ENCODE measurements around the gene CSTPP1. TPM values are rescaled to one million over a fixed set of nuclear protein-coding genes. Genes with fewer than 3 reads are reported as not detected.

The CSTPP1 gene
- total and polyA plus RNA-seq, 2 of the 8 experiments (the other 6 are each of a cell fraction or from before 2014, with no cell fraction given) = 24.2 to 28.7 TPM

DNA sequence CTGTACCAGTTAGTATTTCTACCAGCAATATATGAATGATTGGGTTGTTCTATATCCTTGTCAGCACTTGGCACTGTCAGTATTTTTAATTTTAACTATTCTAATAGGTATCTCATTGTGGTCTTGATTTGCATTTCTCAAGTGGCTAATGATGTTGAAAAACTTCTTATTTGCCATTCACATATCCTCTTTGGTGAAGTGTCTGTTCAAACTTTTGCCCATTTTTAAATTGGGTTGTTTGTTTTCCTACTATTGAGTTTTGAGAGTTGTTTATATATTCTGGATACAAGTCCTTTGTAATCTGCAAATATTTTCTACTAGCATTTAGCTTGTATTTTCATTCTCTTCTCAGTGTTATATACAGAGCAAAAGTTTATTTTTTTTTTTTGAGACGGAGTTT lies 82.1 kb downstream of the CSTPP1 start:
- H2AK5ac ChIP-seq (ENCODE audit: low read depth, low read length) = no peak overlapping the region
- H2BK15ac ChIP-seq (ENCODE audit: low read length) = no peak overlapping the region
- H2AFZ ChIP-seq (ENCODE audit: low read length) = no peak overlapping the region
- H2BK5ac ChIP-seq (ENCODE audit: low read depth, low read length) = no peak overlapping the region
- peaks cover 0 to 6% (median 3%) of the 10 kb centered on the region in 4 experiments; a peak in 3 of 7 replicates for H3K4me1 ChIP-seq (replicated peaks in 1 of 4; ENCODE audit: control insufficient read depth in 3 of 4, insufficient read depth in 4 of 4, low read length in 3 of 4)
- H4K8ac ChIP-seq (ENCODE audit: extremely low read depth, insufficient read depth, low read length) = no peak overlapping the region
- POLR2A ChIA-PET (ENCODE audit: partially characterized antibody) = no interaction called here
- DNase-seq (ENCODE audit: low read depth in 1 of 2, low spot score in 2 of 2) (no peak), FAIRE-seq (no peak)
- H2BK120ac ChIP-seq (replicated peaks; ENCODE audit: low read depth, low read length) = no peak overlapping the region
- H3K23ac ChIP-seq (ENCODE audit: insufficient read length) = no peak overlapping the region
- H2BK12ac ChIP-seq (ENCODE audit: low read depth, low read length) = no peak overlapping the region
- H3K4me3 ChIP-seq (ENCODE audit: extremely low read depth in 1 of 4, insufficient read depth in 2 of 4, low read depth in 3 of 4, low read length in 4 of 4) = no peak overlapping the region
- no peaks in the 10 kb centered on the region for H3K36me3 ChIP-seq (ENCODE audit: control insufficient read depth in 2 of 4, insufficient read depth in 4 of 4, low read length in 3 of 4)
- no peak overlapping the region for H4K91ac ChIP-seq (replicated peaks; ENCODE audit: insufficient read length, low read length)
- H3K9me3 ChIP-seq (ENCODE audit: insufficient read depth in 2 of 2, low read depth in 1 of 2, low read length in 1 of 2) = no peaks in the 10 kb centered on the region
- WGBS, 2 experiments (ENCODE audit: extremely low coverage in 1 of 2, insufficient coverage in 1 of 2, insufficient read length in 1 of 2, insufficient replicate concordance in 2 of 2, low coverage in 1 of 2, low lambda C conversion rate in 2 of 2, missing lambda C conversion rate in 1 of 2) = 95% methylated on average over 1 of the region's 1 CpG; no CpG with 5 or more reads in 1 of the 2 experiments
- no peak overlapping the region for H4K5ac ChIP-seq (ENCODE audit: insufficient read length, low read depth, low read length)
- peaks cover 0 to 1% of the 10 kb centered on the region in 2 experiments for H4K20me1 ChIP-seq (replicated peaks in 1 of 2; ENCODE audit: control insufficient read depth in 1 of 2, insufficient read depth in 2 of 2, low read length in 2 of 2)
- no peaks in the 10 kb centered on the region for H3K27me3 ChIP-seq (replicated peaks in 1 of 4; ENCODE audit: control insufficient read depth in 3 of 4, extremely low read depth in 1 of 4, insufficient read depth in 3 of 4, low read length in 3 of 4)
- H2BK20ac ChIP-seq (ENCODE audit: low read length) = no peak overlapping the region
- H3K23me2 ChIP-seq (ENCODE audit: low read depth, low read length) = no peaks in the 10 kb centered on the region; the same call in 1 of the 2 replicates
- no peak overlapping the region for H3K27ac ChIP-seq (ENCODE audit: low read depth, low read length)
- H3K56ac ChIP-seq (replicated peaks; ENCODE audit: insufficient read length, low read depth, low read length) = no peak overlapping the region
- no peaks in the 10 kb centered on the region for H3K79me1 ChIP-seq (ENCODE audit: low read depth, low read length)
- H3K79me2 ChIP-seq (ENCODE audit: control insufficient read depth in 1 of 2, insufficient read depth in 2 of 2, low read length in 2 of 2) = no peaks in the 10 kb centered on the region
- H3K18ac ChIP-seq (ENCODE audit: extremely low read depth, low read length) = no peak overlapping the region
- no peak overlapping the region for H3K4me2 ChIP-seq (ENCODE audit: insufficient read depth in 1 of 2, low read depth in 2 of 2, low read length in 2 of 2)
- H3K9ac ChIP-seq (replicated peaks in 1 of 4; ENCODE audit: extremely low read depth in 1 of 4, low read depth in 3 of 4, low read length in 3 of 4) = no peak overlapping the region
- no peak overlapping the region for H3K4ac ChIP-seq (replicated peaks; ENCODE audit: insufficient read length, low read depth, low read length)
- CTCF ChIA-PET (ENCODE audit: partially characterized antibody) = interaction anchor here (0.5 to 1.4 kb wide), 2 partner anchors 48 to 135 kb away, joined by 4 to 5 read pairs; no protein-coding TSS in a partner anchor
- no peak overlapping the region for H3K14ac ChIP-seq (ENCODE audit: insufficient read length)
- TF ChIP-seq EZH2 (IDR thresholded peaks at IDR 0.05; ENCODE audit: low read depth, low read length, severe bottlenecking) (no peak), RXRA (IDR thresholded peaks at IDR 0.05; ENCODE audit: insufficient read depth, low read depth, low read length) (no peak), ASH2L (IDR thresholded peaks at IDR 0.05; ENCODE audit: low read length) (no peak), JUN (IDR thresholded peaks at IDR 0.05; ENCODE audit: low read depth, low read length) (no peak), PHF8 (conservative IDR thresholded peaks at IDR 0.05; ENCODE audit: low read depth, low read length) (no peak), GTF2F1 (IDR thresholded peaks at IDR 0.05; ENCODE audit: borderline replicate concordance, low read depth, low read length) (no peak), SIN3A (conservative IDR thresholded peaks at IDR 0.05 in 1 of 2, IDR thresholded peaks at IDR 0.05 in 1 of 2; ENCODE audit: low read depth in 1 of 2, low read length in 2 of 2) (no peak), SP4 (IDR thresholded peaks at IDR 0.05; ENCODE audit: low read length) (no peak), BCL11A (IDR thresholded peaks at IDR 0.05; ENCODE audit: low read depth in 2 of 2, low read length in 2 of 2) (no peak)
- TF ChIP-seq, protein P1, sequence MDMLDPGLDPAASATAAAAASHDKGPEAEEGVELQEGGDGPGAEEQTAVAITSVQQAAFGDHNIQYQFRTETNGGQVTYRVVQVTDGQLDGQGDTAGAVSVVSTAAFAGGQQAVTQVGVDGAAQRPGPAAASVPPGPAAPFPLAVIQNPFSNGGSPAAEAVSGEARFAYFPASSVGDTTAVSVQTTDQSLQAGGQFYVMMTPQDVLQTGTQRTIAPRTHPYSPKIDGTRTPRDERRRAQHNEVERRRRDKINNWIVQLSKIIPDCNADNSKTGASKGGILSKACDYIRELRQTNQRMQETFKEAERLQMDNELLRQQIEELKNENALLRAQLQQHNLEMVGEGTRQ (IDR thresholded peaks at IDR 0.05; ENCODE audit: low read length) = no peak
- TF ChIP-seq, protein P2, sequence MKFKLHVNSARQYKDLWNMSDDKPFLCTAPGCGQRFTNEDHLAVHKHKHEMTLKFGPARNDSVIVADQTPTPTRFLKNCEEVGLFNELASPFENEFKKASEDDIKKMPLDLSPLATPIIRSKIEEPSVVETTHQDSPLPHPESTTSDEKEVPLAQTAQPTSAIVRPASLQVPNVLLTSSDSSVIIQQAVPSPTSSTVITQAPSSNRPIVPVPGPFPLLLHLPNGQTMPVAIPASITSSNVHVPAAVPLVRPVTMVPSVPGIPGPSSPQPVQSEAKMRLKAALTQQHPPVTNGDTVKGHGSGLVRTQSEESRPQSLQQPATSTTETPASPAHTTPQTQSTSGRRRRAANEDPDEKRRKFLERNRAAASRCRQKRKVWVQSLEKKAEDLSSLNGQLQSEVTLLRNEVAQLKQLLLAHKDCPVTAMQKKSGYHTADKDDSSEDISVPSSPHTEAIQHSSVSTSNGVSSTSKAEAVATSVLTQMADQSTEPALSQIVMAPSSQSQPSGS (IDR thresholded peaks at IDR 0.05; ENCODE audit: low read length) = no peak
